ENCODE measurements around the gene CDK17. TPM values are rescaled to one million over a fixed set of nuclear protein-coding genes. Genes with fewer than 3 reads are reported as not detected.

CDK17 gene
- total RNA-seq, 2 experiments from 2014 or later: 41.4 to 45.8 TPM

DNA sequence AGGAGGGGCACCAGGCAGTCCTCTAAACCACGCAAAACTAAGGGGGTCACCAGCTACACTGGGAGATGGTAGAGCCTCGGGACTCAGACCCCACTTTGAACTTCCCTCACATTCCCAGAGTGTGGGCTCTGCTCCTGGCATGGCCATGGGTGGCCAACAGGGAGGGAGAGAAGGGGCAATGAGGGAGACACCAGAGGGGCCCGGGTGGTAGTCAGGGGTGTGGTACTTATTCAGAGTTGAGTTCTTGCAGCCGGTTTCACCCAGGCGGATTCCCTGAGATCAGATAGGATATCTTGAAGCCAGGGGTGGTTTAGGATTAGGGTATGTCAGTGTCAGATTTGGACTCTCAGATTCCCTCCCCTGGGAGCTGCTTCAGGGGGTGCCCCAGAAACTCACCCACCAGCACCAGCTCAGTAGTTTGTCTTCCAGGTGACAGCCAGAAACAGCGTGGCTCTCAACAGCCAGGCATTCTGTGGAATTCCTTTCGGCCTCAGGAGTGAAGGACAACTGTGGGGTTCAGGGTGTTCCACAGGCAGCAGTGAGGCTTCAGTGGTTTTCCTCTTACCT, 150.0 kb downstream of the CDK17 start:
- peaks cover 44% of the 10 kb centered on the region for H3K4me1 Mint-ChIP-seq (ENCODE audit: low read depth)
- H3K36me3 Mint-ChIP-seq (ENCODE audit: low read depth): peaks cover 53% of the 10 kb centered on the region
- no peak overlapping the region for H3K4me3 Mint-ChIP-seq
- no peaks in the 10 kb centered on the region for H3K27me3 Mint-ChIP-seq (ENCODE audit: low read depth)
- CTCF ChIA-PET: interaction anchor here (2.3 kb wide), 1 partner anchor 13 kb away, joined by 5 read pairs; no protein-coding TSS in a partner anchor
- DNase-seq: no peak
- intact Hi-C loops (cut with micrococcal nuclease): no loop called here
- peak overlapping the region; percentile 23 for H3K27ac Mint-ChIP-seq
- no peaks in the 10 kb centered on the region for H3K9me3 Mint-ChIP-seq

- CTCF ChIA-PET: interaction anchor here (0.5 to 2.3 kb wide), 3 partner anchors 14 to 144 kb away, joined by 3 to 5 read pairs (median 5); no protein-coding TSS in a partner anchor
- H3K4me1 Mint-ChIP-seq (ENCODE audit: low read depth): peaks cover 39% of the 10 kb centered on the region
- no peak overlapping the region for H3K4me3 Mint-ChIP-seq
- no peaks in the 10 kb centered on the region for H3K9me3 Mint-ChIP-seq
- intact Hi-C loops (cut with micrococcal nuclease): no loop called here
- no peaks in the 10 kb centered on the region for H3K27me3 Mint-ChIP-seq (ENCODE audit: low read depth)
- no peak for DNase-seq
- H3K27ac Mint-ChIP-seq: peak overlapping the region; percentile 33
- peaks cover 46% of the 10 kb centered on the region for H3K36me3 Mint-ChIP-seq (ENCODE audit: low read depth)
Measured at GRCh38 chr12:96249196-96250118, 150.8 kb downstream of the CDK17 start.

- Mint-ChIP-seq H3K36me3 (ENCODE audit: low read depth) (peaks cover 41% of the 10 kb centered on the region), H3K27ac (no peak overlapping the region), H3K9me3 (no peaks in the 10 kb centered on the region), H3K4me1 (ENCODE audit: low read depth) (peaks cover 31% of the 10 kb centered on the region), H3K27me3 (ENCODE audit: low read depth) (no peaks in the 10 kb centered on the region), H3K4me3 (no peak overlapping the region)
- CTCF ChIA-PET: interaction anchor here (1.2 kb wide), 1 partner anchor 34 kb away, joined by 3 read pairs; no protein-coding TSS in a partner anchor
- no peak for DNase-seq
- intact Hi-C loops (cut with micrococcal nuclease): no loop called here
Measured at GRCh38 chr12:96248136-96248931, 151.9 kb downstream of the CDK17 start.

DNA sequence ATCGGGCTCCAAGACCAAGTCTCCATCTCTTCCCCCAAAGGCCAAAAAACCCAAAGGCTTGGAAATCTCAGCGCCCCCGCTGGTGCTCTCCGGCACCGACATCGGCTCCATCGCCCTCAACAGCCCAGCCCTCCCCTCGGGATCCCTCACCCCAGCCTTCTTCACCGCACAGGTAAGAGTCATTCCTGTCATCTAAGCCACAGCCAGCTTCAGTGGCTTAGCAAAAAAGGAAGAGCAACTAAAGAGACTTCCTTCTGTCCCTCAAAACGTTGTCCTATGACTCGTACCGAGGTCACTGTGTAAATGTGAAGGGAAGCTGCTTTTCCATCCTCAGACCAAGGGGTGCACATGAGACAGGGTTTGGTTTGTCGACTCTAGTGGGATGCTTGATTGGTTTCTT, 152.7 kb downstream of the CDK17 start:
- intact Hi-C loops (cut with micrococcal nuclease): no loop called here
- peak; percentile 37 for DNase-seq
- peaks cover 40% of the 10 kb centered on the region for H3K36me3 Mint-ChIP-seq (ENCODE audit: low read depth)
- peaks cover 39% of the 10 kb centered on the region for H3K4me1 Mint-ChIP-seq (ENCODE audit: low read depth)
- no peaks in the 10 kb centered on the region for H3K9me3 Mint-ChIP-seq
- peak overlapping the region; percentile 2 for H3K27ac Mint-ChIP-seq
- no peak overlapping the region for H3K4me3 Mint-ChIP-seq
- CTCF ChIA-PET: interaction anchor here (0.6 kb wide), 1 partner anchor 189 kb away, joined by 3 read pairs; no protein-coding TSS in a partner anchor
- no peaks in the 10 kb centered on the region for H3K27me3 Mint-ChIP-seq (ENCODE audit: low read depth)

DNA sequence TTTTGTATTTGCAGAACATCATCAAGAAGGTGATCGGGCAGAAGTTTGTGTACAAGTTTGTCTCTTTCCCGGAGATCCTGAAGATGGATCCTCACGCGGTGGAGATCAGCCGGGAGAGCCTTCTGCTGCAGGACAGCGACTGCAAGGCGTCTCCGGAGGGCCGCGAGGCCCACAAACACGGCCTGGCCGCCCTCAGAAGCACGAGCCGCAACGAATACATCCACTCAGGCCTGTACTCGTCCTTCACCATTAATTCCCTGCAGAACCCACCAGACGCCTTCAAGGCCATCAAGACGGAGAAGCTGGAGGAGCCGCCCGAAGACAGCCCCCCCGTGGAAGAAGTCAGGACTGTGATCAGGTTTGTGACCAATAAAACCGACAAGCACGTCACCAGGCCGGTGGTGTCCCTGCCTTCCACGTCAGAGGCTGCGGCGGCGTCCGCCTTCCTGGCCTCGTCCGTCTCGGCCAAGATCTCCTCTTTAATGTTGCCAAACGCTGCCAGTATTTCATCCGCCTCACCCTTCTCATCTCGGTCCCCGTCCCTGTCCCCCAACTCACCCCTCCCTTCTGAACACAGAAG, 153.2 kb downstream of the CDK17 start:
- intact Hi-C loops (cut with micrococcal nuclease): no loop called here
- CTCF ChIA-PET: interaction anchor here (0.6 kb wide), 1 partner anchor 188 kb away, joined by 3 read pairs; no protein-coding TSS in a partner anchor
- peaks cover 36% of the 10 kb centered on the region for H3K36me3 Mint-ChIP-seq (ENCODE audit: low read depth)
- no peak overlapping the region for H3K4me3 Mint-ChIP-seq
- H3K9me3 Mint-ChIP-seq: no peaks in the 10 kb centered on the region
- H3K4me1 Mint-ChIP-seq (ENCODE audit: low read depth): peaks cover 39% of the 10 kb centered on the region
- peak overlapping the region; percentile 2 for H3K27ac Mint-ChIP-seq
- H3K27me3 Mint-ChIP-seq (ENCODE audit: low read depth): no peaks in the 10 kb centered on the region
- DNase-seq: no peak

- peaks cover 29% of the 10 kb centered on the region for H3K36me3 Mint-ChIP-seq (ENCODE audit: low read depth)
- CTCF ChIA-PET: interaction anchor here (1.0 kb wide), 1 partner anchor 12 kb away, joined by 3 read pairs; no protein-coding TSS in a partner anchor
- no peak overlapping the region for H3K4me3 Mint-ChIP-seq
- peaks cover 44% of the 10 kb centered on the region for H3K4me1 Mint-ChIP-seq (ENCODE audit: low read depth)
- DNase-seq: no peak
- H3K9me3 Mint-ChIP-seq: no peaks in the 10 kb centered on the region
- H3K27ac Mint-ChIP-seq: no peak overlapping the region
- intact Hi-C loops (cut with micrococcal nuclease): no loop called here
- H3K27me3 Mint-ChIP-seq (ENCODE audit: low read depth): no peaks in the 10 kb centered on the region
Measured at GRCh38 chr12:96244826-96245225, 155.4 kb downstream of the CDK17 start.

DNA sequence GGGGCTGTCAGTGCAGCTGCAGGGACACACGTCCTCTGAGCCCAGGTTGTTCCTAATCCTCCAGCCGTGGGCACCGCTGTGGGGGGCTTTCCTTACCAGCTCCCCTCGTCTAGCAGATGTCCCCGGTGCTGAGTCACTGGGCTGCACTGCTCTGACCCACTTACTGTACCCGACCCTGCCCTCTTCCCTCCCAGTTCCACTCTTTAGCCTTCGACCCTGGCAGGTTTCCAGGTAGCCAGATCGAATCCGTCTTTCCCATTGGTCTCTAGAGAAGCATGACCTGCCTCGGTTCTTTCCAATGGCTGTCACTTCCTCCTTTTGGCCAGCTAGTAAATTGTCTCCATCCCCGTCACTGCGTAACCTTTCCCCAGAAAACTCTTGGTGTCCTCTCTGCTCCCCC, 157.6 kb downstream of the CDK17 start:
- intact Hi-C loops (cut with micrococcal nuclease): loop anchor here (1.0 kb wide), 1 partner anchor 300 kb away; the partner anchor contains the start of gene CCDC38
- CTCF ChIA-PET: interaction anchor here (1.3 kb wide), 1 partner anchor 181 kb away, joined by 5 read pairs; no protein-coding TSS in a partner anchor
- DNase-seq: no peak
- Mint-ChIP-seq H3K4me3 (no peak overlapping the region), H3K4me1 (ENCODE audit: low read depth) (peaks cover 47% of the 10 kb centered on the region), H3K27me3 (ENCODE audit: low read depth) (no peaks in the 10 kb centered on the region), H3K36me3 (ENCODE audit: low read depth) (peaks cover 16% of the 10 kb centered on the region), H3K27ac (no peak overlapping the region), H3K9me3 (no peaks in the 10 kb centered on the region)

GRCh38 chr12:96241846-96242256, 158.4 kb downstream of the CDK17 start:
- peaks cover 9% of the 10 kb centered on the region for H3K36me3 Mint-ChIP-seq (ENCODE audit: low read depth)
- no peaks in the 10 kb centered on the region for H3K27me3 Mint-ChIP-seq (ENCODE audit: low read depth)
- H3K4me1 Mint-ChIP-seq (ENCODE audit: low read depth): peaks cover 49% of the 10 kb centered on the region
- H3K4me3 Mint-ChIP-seq: no peak overlapping the region
- intact Hi-C loops (cut with micrococcal nuclease): loop anchor here (1.0 kb wide), 1 partner anchor 300 kb away; the partner anchor contains the start of gene CCDC38
- no peak overlapping the region for H3K27ac Mint-ChIP-seq
- DNase-seq: peak; percentile 75
- no peaks in the 10 kb centered on the region for H3K9me3 Mint-ChIP-seq
- CTCF ChIA-PET: interaction anchor here (0.9 to 1.3 kb wide), 2 partner anchors 27 to 180 kb away, joined by 3 to 5 read pairs; no protein-coding TSS in a partner anchor

DNA sequence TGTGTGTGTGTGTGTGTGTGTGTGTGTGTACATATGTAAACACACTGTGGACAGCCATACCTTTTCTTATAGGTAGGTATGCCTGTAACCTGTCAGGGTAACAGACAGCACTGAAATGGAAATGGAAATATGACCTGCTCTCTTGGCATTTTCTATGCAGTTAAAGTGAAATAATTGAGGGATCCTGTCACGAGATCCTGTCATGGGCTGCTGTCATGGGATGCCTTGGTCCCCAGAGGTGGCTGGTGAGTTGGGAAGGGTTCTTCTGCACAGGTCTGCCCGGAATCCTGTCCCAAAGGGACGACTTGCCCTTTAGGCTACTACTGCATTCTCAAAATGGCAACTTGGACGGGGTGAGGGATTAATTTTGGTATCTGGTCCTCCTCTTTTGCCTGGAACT, 158.8 kb downstream of the CDK17 start:
- H3K36me3 Mint-ChIP-seq (ENCODE audit: low read depth): peaks cover 6% of the 10 kb centered on the region
- DNase-seq: no peak
- H3K27ac Mint-ChIP-seq: peak overlapping the region; percentile 37
- intact Hi-C loops (cut with micrococcal nuclease): no loop called here
- peaks cover 53% of the 10 kb centered on the region for H3K4me1 Mint-ChIP-seq (ENCODE audit: low read depth)
- CTCF ChIA-PET: interaction anchor here (0.9 kb wide), 1 partner anchor 26 kb away, joined by 3 read pairs; no protein-coding TSS in a partner anchor
- H3K27me3 Mint-ChIP-seq (ENCODE audit: low read depth): no peaks in the 10 kb centered on the region
- H3K9me3 Mint-ChIP-seq: no peaks in the 10 kb centered on the region
- H3K4me3 Mint-ChIP-seq: no peak overlapping the region

GRCh38 chr12:96240656-96241055, 159.6 kb downstream of the CDK17 start:
- H3K36me3 Mint-ChIP-seq (ENCODE audit: low read depth): peaks cover 9% of the 10 kb centered on the region
- intact Hi-C loops (cut with micrococcal nuclease): no loop called here
- CTCF ChIA-PET: interaction anchor here (0.6 kb wide), 1 partner anchor 23 kb away, joined by 3 read pairs; no protein-coding TSS in a partner anchor
- H3K9me3 Mint-ChIP-seq: no peaks in the 10 kb centered on the region
- H3K27me3 Mint-ChIP-seq (ENCODE audit: low read depth): no peaks in the 10 kb centered on the region
- H3K4me1 Mint-ChIP-seq (ENCODE audit: low read depth): peaks cover 60% of the 10 kb centered on the region
- no peak for DNase-seq
- H3K27ac Mint-ChIP-seq: no peak overlapping the region
- H3K4me3 Mint-ChIP-seq: no peak overlapping the region
